ENCODE data around the gene DISP2.

Gene DISP2

DNA sequence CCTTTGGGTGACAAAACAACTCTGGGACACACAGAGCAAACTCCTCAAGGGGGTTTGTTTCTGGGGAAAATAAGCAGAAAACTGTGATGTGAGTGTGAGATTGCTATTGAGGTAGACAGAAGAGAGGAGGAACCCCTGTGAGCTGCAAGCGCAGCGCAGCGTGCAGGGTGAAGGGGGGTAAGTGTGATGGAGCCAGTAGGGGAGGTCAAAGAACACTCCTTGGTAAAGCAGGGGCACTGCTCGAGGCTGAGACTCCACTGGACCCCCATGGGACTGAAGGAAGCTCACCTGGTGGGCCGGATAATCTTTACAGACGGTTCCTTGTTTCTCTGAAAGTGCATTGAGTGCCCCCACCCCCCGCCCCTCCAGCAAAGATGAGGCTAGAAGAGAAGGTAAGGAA is 27.0 kb upstream of the DISP2 start:
- no peaks in the 10 kb centered on the region for H3K27me3 ChIP-seq (ENCODE audit: insufficient read depth, low read depth, severe bottlenecking)
- no peak overlapping the region for H3K4me3 ChIP-seq (ENCODE audit: low read depth, low read length)
- DNase-seq, result no peak
- H3K9me3 ChIP-seq (ENCODE audit: severe bottlenecking), result no peaks in the 10 kb centered on the region
- no peak for TF ChIP-seq CTCF (IDR thresholded peaks at IDR 0.05; ENCODE audit: low read depth, low read length)
- H3K36me3 ChIP-seq, result peaks cover 13% of the 10 kb centered on the region
- H3K27ac ChIP-seq, result no peak overlapping the region

DNA sequence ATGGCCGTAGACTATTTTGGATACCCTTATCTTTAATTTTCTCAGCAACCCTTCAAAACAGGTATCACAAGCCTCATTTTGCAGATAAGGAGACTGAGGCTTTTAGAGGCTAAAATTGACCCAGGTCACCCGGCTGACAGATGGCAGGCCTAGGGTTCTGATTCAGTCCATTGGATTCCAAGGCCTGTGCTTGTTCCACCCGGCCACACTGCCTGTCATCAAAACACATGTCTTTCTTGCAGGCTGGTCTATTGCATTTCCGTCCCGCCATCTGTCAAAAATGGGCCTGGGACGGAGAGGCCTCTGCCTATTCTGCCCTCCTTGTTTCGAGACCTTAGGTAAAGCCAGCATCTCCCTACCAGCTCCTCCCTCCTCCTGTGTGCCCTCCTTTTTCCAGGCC is 26.4 kb upstream of the DISP2 start:
- Histone ChIP-seq H3K9me3 (ENCODE audit: severe bottlenecking) (no peaks in the 10 kb centered on the region), H3K4me3 (ENCODE audit: low read depth, low read length) (no peak overlapping the region), H3K27me3 (ENCODE audit: insufficient read depth, low read depth, severe bottlenecking) (no peaks in the 10 kb centered on the region), H3K27ac (no peak overlapping the region), H3K36me3 (peaks cover 7% of the 10 kb centered on the region)
- DNase-seq, result no peak
- no peak for TF ChIP-seq CTCF (IDR thresholded peaks at IDR 0.05; ENCODE audit: low read depth, low read length)

DNA sequence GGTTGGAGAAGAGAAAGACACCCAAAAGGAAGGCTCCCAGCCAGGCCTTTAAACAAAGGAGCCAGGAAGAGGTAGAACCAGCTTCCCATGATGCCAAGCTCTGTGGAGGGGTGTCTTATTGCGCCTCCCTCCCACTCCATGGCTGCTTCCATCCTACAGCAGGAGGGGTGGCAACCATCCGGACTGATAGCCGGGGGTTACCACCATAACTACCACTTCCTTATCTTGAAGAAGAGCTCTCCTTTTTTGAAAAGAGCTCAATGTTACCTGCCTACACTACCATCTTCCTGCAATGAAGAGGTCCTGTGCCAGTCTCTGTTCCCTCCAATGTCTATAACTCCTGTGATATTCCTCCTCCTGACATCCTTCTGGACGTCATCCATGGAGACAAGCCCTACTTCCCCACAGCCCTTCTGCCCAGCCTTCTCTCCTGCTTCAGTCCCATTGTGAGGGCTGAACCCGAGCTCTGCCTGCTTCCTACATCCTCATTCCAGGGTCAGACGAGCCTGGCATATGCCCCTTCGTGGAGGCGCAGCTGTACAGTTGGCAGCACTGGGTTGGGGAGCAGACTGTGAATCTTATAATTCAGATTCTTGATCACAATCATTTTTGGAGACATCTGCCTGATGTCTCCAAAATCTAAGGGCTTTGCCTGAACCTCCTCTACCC is 25.8 kb upstream of the DISP2 start:
- no peak overlapping the region for H3K27ac ChIP-seq

GRCh38 chr15:40333922-40334492 is 24.0 kb upstream of the DISP2 start:
- DNase-seq, result peak; percentile 92
- Histone ChIP-seq H3K27ac (peak overlapping the region; percentile 76), H3K9me3 (ENCODE audit: severe bottlenecking) (no peaks in the 10 kb centered on the region), H3K36me3 (no peaks in the 10 kb centered on the region), H3K4me3 (ENCODE audit: low read depth, low read length) (0 out of 2 replicates have a peak overlapping the region, but pooled peaks have one; percentile 2), H3K27me3 (ENCODE audit: insufficient read depth, low read depth, severe bottlenecking) (no peaks in the 10 kb centered on the region)
- TF ChIP-seq CTCF (IDR thresholded peaks at IDR 0.05; ENCODE audit: low read depth, low read length), result no peak

More for the DNA sequence above, 25.8 kb upstream of the DISP2 start:
- H3K9me3 ChIP-seq (ENCODE audit: severe bottlenecking), result no peaks in the 10 kb centered on the region
- H3K36me3 ChIP-seq, result peaks cover under 1% of the 10 kb centered on the region; the same call in 1 of the 2 replicates
- no peak overlapping the region for H3K4me3 ChIP-seq (ENCODE audit: low read depth, low read length)
- H3K27me3 ChIP-seq (ENCODE audit: insufficient read depth, low read depth, severe bottlenecking), result no peaks in the 10 kb centered on the region
- no peak for TF ChIP-seq CTCF (IDR thresholded peaks at IDR 0.05; ENCODE audit: low read depth, low read length)
- no peak for DNase-seq

DNA sequence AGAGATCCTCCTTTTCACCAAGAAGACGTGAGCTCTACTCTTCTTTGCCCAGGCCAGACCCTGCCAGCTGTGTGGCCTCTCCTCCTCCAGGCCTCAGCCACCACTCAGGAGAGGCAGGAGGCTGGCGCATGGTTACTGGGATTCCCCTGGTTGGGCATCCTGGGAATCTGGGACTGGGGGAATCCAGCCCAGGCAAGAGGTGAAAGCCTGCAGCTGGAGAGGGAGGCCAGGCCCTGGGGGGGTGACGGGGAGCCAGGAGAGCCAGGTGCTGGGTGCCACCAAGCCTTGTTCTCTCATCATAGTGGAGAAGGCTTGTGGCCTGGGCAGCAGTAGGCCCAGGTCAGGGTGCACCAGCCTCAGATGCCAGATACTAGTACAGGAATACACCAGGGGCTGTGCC is 23.5 kb upstream of the DISP2 start:
- no peak for TF ChIP-seq CTCF (IDR thresholded peaks at IDR 0.05; ENCODE audit: low read depth, low read length)
- no peaks in the 10 kb centered on the region for H3K9me3 ChIP-seq (ENCODE audit: severe bottlenecking)
- H3K4me3 ChIP-seq (ENCODE audit: low read depth, low read length), result no peak overlapping the region
- H3K36me3 ChIP-seq, result no peaks in the 10 kb centered on the region
- DNase-seq, result no peak
- peak overlapping the region; percentile 76 for H3K27ac ChIP-seq
- H3K27me3 ChIP-seq (ENCODE audit: insufficient read depth, low read depth, severe bottlenecking), result no peaks in the 10 kb centered on the region
